ENCODE data around the gene PLCH1. TPM values are rescaled to one million over a fixed set of nuclear protein-coding genes. Genes with fewer than 3 reads are reported as not detected.

PLCH1 gene
- total and polyA plus RNA-seq, 3 donors from 2014 or later: 23.2 to 32.1 (median 29.3) TPM

DNA sequence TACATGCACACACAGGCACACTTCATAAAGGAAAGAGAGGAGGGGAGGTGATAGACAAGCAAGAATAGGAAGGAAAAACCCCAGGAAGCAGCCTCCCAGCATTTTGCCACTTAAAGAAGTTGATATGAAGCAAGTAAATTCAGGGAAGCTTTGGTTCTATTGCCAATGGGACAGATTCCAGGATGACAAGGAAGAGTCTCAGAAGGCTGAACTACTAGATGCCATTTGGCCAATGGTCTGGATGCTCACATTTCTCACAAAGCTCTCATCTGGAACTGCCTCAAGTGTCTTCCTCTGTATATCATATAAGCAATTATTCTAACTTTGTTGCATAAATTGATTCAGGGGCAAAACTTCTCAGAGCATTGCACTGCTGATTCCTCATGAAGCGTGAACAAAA lies 372.6 kb downstream of the PLCH1 start:
- Histone ChIP-seq H3K27ac (no peak overlapping the region), H3K4me1 (peaks cover 36% of the 10 kb centered on the region), H3K27me3 (no peaks in the 10 kb centered on the region), H3K4me3 (no peak overlapping the region), H3K9me3 (no peaks in the 10 kb centered on the region), H3K36me3 (ENCODE audit: low read depth, missing control alignments) (no peaks in the 10 kb centered on the region)
- intact Hi-C loops (cut with DNase I; ENCODE audit: low total_unique reads): no loop called here
- 76 to 95% methylated on average over 1 of the region's 1 CpG for WGBS, 2 donors
- no peak for TF ChIP-seq POLR2A (IDR thresholded peaks at IDR 0.05)
- TF ChIP-seq, protein P1, sequence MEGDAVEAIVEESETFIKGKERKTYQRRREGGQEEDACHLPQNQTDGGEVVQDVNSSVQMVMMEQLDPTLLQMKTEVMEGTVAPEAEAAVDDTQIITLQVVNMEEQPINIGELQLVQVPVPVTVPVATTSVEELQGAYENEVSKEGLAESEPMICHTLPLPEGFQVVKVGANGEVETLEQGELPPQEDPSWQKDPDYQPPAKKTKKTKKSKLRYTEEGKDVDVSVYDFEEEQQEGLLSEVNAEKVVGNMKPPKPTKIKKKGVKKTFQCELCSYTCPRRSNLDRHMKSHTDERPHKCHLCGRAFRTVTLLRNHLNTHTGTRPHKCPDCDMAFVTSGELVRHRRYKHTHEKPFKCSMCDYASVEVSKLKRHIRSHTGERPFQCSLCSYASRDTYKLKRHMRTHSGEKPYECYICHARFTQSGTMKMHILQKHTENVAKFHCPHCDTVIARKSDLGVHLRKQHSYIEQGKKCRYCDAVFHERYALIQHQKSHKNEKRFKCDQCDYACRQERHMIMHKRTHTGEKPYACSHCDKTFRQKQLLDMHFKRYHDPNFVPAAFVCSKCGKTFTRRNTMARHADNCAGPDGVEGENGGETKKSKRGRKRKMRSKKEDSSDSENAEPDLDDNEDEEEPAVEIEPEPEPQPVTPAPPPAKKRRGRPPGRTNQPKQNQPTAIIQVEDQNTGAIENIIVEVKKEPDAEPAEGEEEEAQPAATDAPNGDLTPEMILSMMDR (IDR thresholded peaks at IDR 0.05): no peak
- DNase-seq: no peak

DNA sequence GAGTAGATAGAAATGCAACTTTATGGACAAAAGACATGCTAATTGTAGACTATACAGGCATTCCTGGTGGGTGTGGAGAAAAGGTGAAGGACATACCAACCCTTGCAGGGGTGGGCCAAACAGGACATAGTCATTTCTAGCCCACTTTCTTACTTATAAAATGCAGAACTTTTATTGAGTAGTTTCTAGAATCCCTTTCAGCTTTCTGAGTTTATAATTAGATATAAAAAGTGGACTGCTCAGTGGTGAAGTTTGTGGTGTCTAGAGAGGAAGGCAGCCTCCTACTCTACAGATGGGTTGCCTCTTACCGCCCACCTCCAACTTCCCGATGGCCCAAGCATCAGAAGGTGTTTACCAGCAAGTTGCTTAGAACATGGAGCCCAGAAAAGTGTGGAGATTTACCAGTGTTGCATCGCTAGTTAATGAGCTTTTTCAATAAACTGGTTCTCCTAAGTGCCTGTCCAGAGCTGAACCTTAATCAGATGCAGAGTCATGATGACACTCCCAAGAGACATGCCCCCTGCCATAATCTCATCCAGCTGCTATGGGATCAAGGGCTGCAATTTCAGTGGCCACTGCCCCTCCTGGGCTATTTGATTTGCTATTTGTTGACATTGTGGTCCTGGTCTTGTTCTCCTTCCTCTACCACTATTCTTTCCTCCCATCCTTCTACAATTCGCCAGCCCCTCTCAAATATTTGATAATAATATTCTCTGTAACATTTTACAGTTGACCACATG lies 373.9 kb downstream of the PLCH1 start:
- intact Hi-C loops (cut with DNase I; ENCODE audit: low total_unique reads): no loop called here
- DNase-seq: no peak
- peak overlapping the region in 1 of 2 donors; percentile 72 for H3K27ac ChIP-seq
- no peak overlapping the region for H3K4me3 ChIP-seq
- TF ChIP-seq, protein P1 (IDR thresholded peaks at IDR 0.05): no peak
- TF ChIP-seq POLR2A (IDR thresholded peaks at IDR 0.05): no peak
- H3K4me1 ChIP-seq: peaks cover 38% of the 10 kb centered on the region
- H3K9me3 ChIP-seq: no peaks in the 10 kb centered on the region
- no peaks in the 10 kb centered on the region for H3K36me3 ChIP-seq (ENCODE audit: low read depth, missing control alignments)
- H3K27me3 ChIP-seq: no peaks in the 10 kb centered on the region
- WGBS, 2 donors: 74 to 76% methylated on average over 4 of the region's 4 CpGs

DNA sequence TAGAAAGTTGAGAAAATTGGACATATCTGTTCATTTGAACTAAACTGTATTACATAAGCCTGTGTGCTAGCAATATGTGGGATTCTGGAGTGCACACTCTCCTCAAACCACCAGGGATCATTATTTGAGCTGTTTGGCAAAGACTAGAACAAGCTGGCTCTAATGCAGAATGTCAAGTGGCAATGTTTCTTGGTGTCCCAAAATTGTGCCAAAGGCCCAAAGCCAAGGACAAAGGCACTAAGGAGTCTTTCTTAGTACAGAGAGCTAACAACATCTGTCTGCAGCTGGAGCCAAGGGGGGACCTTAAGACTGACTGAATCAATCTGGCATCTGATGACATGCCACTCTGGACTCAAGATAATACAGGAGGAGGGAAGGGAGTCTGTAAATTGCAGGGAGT lies 374.7 kb downstream of the PLCH1 start:
- DNase-seq: peak; percentile 49
- H3K4me3 ChIP-seq: no peak overlapping the region
- peaks cover 38% of the 10 kb centered on the region for H3K4me1 ChIP-seq
- H3K9me3 ChIP-seq: no peaks in the 10 kb centered on the region
- H3K27me3 ChIP-seq: no peaks in the 10 kb centered on the region
- intact Hi-C loops (cut with DNase I; ENCODE audit: low total_unique reads): no loop called here
- TF ChIP-seq, protein P1 (IDR thresholded peaks at IDR 0.05): no peak
- TF ChIP-seq POLR2A (IDR thresholded peaks at IDR 0.05): no peak
- no peaks in the 10 kb centered on the region for H3K36me3 ChIP-seq (ENCODE audit: low read depth, missing control alignments)
- peak overlapping the region in 1 of 2 donors; percentile 72 for H3K27ac ChIP-seq

DNA sequence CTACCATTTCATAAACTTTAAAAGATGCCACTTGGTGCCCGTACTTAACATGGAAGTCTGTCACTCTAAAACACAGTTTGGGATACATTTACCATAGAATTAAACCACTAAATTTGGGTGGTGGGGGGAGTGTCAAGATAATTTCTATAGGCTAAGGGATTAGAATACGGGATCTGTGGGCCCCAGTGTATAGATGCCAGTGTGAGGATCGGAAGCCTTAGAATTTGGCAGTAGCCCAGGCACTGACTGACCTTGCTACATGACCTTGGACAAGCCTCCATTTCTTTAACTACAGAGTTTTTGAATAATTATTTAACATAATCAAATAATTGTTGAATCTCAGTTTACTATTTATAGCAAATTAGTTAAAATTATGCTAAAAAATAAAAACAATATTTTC lies 375.1 kb downstream of the PLCH1 start:
- DNase-seq: no peak
- TF ChIP-seq POLR2A (IDR thresholded peaks at IDR 0.05): no peak
- TF ChIP-seq, protein P1 (IDR thresholded peaks at IDR 0.05): no peak
- no peaks in the 10 kb centered on the region for H3K9me3 ChIP-seq
- no peak overlapping the region for H3K4me3 ChIP-seq
- H3K36me3 ChIP-seq (ENCODE audit: low read depth, missing control alignments): no peaks in the 10 kb centered on the region
- WGBS, 2 donors: 59 to 67% methylated on average over 3 of the region's 3 CpGs
- intact Hi-C loops (cut with DNase I; ENCODE audit: low total_unique reads): no loop called here
- H3K27me3 ChIP-seq: no peaks in the 10 kb centered on the region
- peaks cover 38% of the 10 kb centered on the region for H3K4me1 ChIP-seq
- peak overlapping the region in 1 of 2 donors; percentile 72 for H3K27ac ChIP-seq

DNA sequence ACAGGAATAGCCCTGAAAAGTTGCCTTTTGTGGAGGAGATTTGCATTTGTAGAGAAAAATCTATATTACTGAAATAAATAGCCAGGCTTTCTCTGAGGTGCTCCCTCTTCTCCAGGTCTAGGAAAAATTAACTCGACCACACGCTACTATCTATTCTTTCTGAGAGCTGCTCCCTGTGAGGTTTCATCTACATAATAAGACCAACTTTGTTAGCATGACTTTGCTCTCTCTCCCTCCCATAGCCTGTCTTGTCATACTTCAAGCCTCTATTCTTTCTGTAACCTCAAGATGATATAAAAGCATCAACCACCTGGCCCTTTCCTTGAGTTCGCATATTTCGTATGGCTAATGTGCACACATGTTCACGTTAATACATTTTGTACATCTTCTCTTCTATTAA lies 375.6 kb downstream of the PLCH1 start:
- DNase-seq: no peak
- H3K27ac ChIP-seq: peak overlapping the region in 1 of 2 donors; percentile 72
- no peaks in the 10 kb centered on the region for H3K36me3 ChIP-seq (ENCODE audit: low read depth, missing control alignments)
- 87 to 88% methylated on average over 5 of the region's 5 CpGs for WGBS, 2 donors
- H3K9me3 ChIP-seq: no peaks in the 10 kb centered on the region
- H3K4me3 ChIP-seq: no peak overlapping the region
- H3K27me3 ChIP-seq: no peaks in the 10 kb centered on the region
- peaks cover 38% of the 10 kb centered on the region for H3K4me1 ChIP-seq
- intact Hi-C loops (cut with DNase I; ENCODE audit: low total_unique reads): no loop called here
- no peak for TF ChIP-seq POLR2A (IDR thresholded peaks at IDR 0.05)
- TF ChIP-seq, protein P1 (IDR thresholded peaks at IDR 0.05): no peak
